Measurements from ENCODE around the gene KCNQ1.
"Not testable (repeated sequence)": the region's sequence is repeated elsewhere in the genome, so short reads cannot be mapped to it uniquely, and the experiment has no call there.

Gene KCNQ1

DNA sequence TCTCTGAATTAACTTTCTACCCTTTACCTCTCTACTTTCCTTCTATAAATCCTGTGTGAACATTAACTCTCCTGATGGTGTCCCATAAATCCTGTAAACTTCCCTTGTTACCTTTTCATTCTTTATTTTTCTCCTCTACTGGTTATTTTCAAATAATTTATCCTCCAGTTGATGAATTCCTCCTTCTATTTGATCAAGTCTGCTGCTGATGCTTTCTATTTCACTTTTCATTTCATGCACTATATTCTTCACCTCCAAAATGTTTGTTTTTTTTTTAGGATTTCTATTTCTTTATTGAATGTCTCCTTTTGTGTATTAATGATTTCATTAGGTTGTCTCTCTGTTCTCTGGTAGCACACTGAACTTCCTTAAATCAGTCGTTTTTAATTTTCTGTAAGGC, 186.4 kb downstream of the KCNQ1 start:
- DNase-seq, result no peak

DNA sequence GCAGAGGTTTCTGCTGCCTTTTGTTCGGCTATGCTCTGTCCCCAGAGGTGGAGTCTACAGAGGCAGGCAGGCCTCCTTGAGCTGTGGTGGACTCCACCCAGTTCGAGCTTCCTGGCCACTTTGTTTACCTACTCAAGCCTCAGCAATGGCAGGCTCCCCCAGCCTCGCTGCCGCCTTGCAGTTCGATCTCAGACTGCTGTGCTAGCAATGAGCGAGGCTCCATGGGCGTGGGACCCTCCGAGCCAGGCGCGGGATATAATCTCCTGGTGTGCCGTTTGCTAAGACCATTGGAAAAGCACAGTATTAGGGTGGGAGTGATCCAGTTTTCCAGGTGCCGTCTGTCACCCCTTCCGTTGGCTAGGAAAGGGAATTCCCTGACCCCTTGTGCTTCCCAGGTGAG, 195.0 kb downstream of the KCNQ1 start:
- DNase-seq, result not testable (repeated sequence)

DNA sequence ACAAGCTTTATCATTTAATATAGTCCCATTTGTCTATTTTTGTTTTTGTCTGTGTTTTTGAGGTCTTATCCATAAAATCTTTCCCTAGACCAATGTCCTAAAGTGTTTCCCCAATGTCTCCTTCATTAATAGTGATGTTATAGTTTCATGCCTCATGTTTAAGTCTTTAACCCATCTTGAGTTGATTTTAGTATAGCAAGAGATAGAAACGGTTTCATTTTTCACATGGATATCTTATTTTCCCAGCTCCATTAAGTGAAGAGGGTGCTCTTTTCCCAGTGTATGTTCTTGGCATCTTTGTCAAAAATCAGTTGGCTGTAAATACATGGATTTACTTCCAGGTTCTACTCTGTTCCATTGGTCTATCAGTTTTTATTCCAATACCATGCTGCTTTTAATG, 196.8 kb downstream of the KCNQ1 start:
- no peak for DNase-seq

- DNase-seq, result no peak
These were observed 198.9 kb downstream of the KCNQ1 start for GRCh38 chr11:2643746-2644145.

GRCh38 chr11:2644844-2645778, 200.3 kb downstream of the KCNQ1 start:
- no peak for DNase-seq

DNA sequence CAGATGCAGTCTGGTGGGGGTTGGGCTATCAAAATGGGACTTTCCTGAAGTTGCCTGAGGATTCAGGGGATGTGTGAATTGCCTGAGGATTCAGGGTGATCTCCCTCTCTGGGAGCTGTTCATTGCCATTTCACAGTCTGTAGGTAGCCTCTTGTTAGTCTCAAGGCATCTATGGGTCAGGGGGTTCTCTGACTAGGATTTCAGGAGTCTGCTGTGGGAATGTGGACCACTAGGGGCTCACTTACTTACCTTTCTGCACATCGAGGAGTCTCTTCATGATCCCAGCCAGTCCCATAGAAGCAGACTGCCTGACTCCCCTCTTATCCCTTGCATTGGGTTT, 200.9 kb downstream of the KCNQ1 start:
- DNase-seq, result no peak

- no peak for DNase-seq
These were observed 202.4 kb downstream of the KCNQ1 start for GRCh38 chr11:2647167-2647566.

DNA sequence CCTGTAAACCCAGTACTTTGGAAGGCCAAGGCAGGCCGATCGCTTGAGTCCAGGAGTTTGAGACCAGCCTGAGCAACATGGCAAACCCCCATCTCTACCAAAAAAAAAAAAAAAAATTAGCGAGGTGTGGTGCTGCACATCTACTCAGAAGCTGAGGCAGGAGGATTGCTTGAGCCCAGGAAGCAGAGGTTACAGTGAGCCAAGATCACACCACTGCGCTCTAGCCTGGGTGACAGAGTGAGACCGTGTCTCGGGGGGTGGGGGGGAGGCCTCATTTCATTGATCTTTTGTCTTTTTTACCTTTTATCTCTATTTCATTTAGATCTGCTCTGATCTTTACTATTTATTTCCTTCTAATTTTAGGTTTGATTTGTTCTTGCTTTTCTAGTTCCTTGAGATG, 203.1 kb downstream of the KCNQ1 start:
- DNase-seq, result no peak

GRCh38 chr11:2649400-2649799, 204.6 kb downstream of the KCNQ1 start:
- no peak for DNase-seq

GRCh38 chr11:2649848-2650247, 205.0 kb downstream of the KCNQ1 start:
- no peak for DNase-seq

DNA sequence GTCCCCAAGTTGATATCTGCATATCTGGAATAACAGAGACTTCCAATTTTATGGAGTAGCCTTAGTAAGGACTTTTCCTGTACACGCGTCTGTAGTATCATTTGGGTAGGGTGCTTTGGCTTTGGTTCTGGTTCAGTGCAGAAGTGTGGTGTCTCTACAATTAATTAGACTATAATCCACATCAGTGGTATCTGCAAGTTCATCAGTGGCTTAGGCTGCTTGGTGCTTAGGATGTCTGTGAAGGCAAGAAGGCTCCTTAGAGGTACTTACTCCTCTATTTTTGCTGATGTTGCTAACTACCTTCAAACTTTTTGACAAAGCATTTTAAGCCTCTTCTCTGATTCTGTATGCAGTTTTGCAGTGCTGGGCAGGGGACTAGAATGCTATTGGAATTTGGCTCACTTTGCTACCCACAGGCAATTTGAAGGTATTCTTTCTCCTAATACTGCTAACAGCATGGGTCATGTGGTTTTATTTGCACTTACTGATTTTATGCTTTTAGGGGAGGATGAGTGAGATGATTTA, 205.6 kb downstream of the KCNQ1 start:
- no peak for DNase-seq

GRCh38 chr11:2651054-2651617, 206.3 kb downstream of the KCNQ1 start:
- no peak for DNase-seq

- DNase-seq, result no peak
These were observed 207.0 kb downstream of the KCNQ1 start for GRCh38 chr11:2651826-2652271.

- no peak for DNase-seq
These were observed 207.8 kb downstream of the KCNQ1 start for GRCh38 chr11:2652333-2653197.

DNA sequence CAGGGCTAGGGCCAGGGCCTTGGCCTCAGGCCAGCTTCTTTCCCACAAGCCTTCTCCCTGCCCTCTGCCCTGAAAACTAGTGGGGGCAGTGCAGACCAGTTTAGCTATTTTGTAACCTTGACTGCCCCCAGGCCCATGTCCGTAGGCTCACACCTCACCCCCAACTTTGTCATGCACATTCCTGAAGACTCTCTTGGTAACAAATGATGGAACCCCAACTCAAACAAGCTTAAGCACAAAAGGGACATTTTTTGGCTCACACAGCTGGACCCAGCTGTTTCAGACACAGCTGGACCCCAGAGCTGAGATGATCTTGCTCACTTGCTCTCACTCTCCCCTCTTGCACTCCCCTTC, 208.4 kb downstream of the KCNQ1 start:
- no peak for DNase-seq

DNA sequence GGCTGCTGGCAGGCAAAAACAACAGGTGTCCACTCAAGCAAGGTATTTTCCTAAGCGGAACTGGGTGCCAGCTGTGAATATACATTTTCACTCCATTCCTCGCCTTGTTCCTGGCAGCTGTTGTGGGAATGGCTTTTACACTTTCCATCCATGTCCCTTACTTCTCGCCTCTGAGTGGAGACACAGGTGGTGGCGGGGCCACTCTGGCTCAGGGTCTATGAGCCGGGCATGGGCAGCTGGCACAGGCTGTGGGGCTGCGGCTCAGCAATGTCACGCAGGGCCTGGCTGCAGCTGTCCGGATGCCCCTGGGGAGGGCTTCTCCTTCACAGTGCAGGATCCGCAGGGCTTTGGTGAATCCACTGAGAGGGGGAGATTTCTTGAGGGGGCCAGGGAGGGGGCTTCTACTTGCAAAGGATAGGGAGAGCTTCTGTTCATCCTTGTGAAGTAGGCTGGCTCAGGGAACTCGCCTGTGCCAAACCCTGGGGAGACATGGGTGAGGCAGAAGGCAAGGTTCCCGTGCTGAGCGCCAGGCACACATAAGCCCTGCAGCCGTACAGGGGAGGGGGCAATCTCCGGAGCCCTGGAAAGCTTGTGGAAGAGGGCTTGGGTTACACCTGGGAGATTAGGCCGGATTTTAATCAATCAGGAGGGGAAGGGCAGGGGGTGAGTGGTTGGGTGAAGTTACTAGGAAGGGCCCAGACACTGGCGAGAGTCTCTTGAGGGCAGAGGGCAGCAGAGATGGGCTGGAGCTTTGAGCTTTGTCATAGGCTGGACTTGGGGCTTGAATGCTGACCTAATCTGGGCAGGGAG, 209.3 kb downstream of the KCNQ1 start:
- no peak for DNase-seq

GRCh38 chr11:2655016-2655719, 210.4 kb downstream of the KCNQ1 start:
- DNase-seq, result no peak

- DNase-seq, result no peak
These were observed 211.2 kb downstream of the KCNQ1 start for GRCh38 chr11:2655834-2656622.

GRCh38 chr11:2656859-2657258, 212.1 kb downstream of the KCNQ1 start:
- no peak for DNase-seq

DNA sequence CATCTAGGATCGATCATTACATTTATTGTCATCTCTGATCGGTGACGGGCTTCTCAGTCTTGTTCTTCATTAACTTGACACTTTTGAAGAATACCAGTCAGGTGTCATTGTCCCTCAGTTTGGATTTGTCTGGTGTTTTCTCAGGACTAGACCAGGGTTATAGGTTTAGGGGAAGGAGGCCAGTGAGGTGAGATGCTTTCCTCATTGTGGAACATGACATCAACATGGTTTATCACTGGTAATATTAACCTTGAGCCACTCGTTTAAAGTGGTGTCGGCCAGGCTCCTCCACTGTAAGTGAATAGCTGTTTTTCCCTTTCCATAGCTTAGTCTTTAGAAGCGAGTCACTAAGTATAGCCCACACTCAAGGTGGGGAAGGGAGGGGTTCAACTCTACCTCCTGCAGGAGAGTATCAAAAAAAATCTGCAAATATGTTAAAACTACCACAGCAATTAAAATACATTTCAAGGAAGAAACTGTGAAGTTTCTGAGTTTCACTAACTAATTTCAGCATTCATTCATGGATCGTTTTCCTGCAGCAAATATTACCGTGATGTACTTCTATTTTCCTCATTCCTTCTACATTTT, 213.0 kb downstream of the KCNQ1 start:
- no peak for DNase-seq

Data from hematopoietic multipotent progenitor cell treated with erythropoietin and hydrocortisone succinate and interleukin-3 and kit ligand, for 6 days (in vitro differentiated cells).